HG02870 (cell line): ENCODE measurements around the gene CHD2.

Experiments
- ATAC-seq: cut with Tn5 transposase; IDR thresholded peaks from one replicate; pipeline ENCODE4 v1.9.1; 2021; ENCODE audit warnings: mild to moderate bottlenecking, moderate library complexity; ENCODE audit not compliant: unreplicated experiment

The CHD2 gene

GRCh38 chr15:92928225-92928750 is 28.2 kb downstream of the CHD2 start:
- ATAC-seq: no peak

DNA sequence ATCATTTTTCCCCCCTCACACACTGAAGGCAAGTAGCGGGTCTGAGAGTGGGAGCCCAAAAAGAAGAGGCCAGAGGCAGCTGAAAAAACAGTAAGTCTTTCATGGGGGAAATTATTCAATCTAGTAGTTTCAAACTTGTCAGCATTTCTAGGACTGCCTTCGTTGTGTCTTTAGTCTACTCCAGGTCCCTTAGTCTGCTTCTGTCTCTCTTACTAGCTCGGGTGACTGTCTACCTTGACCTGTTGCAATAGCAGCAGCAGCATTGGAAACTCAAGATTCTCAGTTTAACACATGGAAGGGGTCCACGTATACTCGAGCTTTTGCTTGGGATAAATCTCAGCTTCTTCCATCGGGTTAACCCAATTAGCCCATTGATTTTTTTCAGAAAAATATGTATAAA is 28.9 kb downstream of the CHD2 start:
- no peak for ATAC-seq

DNA sequence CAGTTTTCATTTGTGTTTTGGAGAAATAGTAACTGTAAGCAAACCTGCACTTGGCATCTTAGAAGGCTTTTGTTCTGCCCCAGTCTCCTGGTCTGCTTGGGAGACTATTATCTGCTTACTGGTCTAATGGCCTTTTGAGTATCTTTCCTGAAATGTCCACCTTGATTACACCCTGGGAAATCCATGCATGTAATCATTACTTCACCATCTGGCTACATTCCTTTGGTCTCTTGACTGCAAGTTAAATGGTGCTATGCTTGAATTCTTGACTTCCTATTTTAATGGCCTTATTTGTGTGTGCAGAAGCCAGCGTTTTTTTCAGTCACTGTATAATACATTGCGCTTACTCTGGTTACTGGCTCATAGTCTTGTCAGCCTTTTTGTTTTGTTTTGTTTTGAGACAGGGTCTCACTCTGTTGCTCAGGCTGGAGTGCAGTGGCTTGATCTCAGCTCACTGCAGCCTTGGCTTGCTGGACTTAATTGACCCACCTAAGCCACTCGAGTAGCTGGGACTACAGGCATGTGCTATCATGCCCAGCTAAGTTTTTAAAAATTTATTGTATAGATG is 30.0 kb downstream of the CHD2 start:
- no peak for ATAC-seq

DNA sequence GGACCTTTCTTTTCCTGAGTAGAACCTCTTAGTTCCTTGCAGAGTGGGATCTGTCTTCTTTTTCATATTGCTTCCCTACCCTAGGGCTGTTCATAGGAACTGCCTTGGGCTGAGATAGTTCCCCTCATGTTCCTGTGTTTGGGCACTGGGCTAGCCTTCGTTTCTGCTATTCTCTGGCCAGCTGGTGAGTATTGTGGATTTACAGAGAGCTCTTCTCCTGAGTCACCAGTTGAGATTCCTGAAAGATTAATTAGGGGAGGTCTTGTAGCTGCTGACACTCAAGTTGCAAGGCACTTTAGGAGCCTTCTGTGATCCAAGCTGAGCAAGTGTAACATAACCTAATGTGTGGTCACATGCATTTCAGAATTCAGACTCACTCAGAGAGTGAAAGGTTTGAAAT is 30.7 kb downstream of the CHD2 start:
- no peak for ATAC-seq

DNA sequence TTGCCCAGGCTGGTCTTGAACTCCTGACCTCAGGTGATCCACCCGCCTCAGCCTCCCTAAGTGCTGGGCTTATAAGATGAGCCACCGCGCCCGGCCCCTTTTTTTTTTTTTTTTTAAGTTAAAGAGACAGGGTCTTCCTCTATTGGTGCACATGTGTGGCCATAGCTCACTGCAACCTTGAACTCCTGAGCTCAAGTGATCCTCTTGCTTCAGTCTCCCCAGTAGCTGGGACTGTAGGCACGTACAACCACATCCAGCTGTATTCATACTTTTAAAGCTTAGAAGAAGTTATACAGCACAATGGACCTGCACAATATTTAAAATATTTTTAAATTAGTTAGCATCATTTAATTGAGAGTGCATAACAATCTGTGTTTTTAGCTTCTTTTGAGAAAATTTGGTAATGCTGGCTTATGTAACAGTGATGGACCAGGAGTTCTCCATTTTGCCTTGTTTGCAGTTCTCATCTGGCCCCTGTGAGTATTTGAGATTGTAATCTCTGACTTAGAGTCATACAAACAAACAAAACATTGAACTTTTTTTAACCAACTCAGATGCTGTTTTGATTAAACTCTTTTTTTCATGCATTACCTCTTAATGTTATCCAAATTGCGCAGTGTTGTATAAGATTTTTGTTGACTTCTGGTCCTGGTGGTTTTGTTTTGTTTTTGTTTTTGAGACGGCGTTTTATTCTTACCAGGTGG is 33.0 kb downstream of the CHD2 start:
- ATAC-seq: no peak

GRCh38 chr15:92933831-92934230 is 33.7 kb downstream of the CHD2 start:
- no peak for ATAC-seq

DNA sequence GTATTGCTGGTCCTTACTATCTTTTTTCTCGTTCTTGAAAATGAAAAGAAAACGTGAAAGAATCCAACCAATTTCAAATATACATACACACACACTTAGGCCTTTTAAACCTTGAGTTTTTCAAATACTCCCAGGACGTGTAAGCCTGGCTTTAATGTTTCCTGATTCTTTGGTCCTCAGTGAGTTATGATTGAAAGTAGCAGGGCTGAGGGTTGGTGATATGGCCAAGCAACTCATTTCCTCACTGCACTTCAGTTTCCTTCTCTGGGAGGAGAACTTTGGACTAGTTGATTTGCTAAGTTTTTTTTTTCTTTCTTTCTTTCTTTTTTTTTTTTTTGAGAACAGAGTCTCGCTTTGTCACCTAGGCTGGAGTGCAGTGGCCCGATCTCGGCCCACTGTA is 34.6 kb downstream of the CHD2 start:
- ATAC-seq: no peak

DNA sequence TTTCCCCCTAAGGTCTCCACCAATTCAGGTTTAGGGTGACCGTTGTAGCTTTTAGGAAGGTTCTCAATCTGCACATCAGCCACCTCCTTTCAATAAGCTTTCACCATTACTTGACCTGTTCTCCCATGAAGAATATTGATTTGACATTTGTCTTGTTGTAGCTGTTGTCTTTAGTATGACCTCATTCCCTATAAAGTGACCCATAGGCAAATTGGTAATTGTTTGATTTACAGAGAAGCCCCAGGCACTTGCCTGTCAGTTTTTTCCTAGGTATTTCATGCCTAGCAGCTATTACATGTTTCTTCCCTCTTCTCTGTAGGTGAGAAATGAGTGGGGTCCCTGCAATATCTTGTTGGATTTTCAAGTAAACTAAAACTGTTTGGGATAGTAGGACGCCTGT is 36.0 kb downstream of the CHD2 start:
- no peak for ATAC-seq

DNA sequence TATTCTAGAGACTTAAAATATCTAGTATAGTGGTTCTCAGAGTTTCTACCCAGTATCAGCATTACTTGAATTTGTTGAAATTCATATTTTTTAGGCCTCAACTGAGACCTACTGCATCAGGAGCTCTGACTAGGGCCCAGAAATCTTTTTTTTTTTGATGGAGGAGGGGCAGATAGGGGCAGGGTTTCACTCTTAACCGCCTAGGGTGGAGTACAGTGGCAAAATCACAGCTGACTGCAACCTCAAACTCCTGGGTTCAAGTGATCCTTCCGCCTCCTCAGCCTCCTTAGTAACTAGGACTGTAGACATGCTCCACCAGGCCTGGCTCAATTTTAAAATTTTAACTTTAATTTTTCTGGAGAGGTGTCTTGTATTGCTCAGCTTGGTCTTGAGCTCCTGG is 36.6 kb downstream of the CHD2 start:
- no peak for ATAC-seq

DNA sequence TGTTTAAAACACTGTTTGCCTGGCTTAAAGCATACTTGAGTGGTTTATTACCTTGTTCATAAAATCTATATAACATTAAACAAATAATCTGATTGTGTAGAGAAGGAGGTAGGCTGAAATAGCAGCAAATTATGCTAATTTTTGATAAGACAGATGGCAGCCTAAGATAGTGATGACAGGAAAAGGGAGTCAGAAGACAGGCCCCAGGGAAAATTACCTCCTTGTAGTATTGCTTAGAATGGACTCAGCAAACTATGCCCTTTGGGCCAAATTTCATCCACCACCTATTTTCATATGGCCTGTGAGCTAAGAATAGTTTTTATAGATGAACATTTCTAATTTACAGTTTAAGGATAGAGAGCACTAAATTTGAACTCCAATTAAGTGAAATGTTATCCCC is 37.8 kb downstream of the CHD2 start:
- ATAC-seq: no peak

DNA sequence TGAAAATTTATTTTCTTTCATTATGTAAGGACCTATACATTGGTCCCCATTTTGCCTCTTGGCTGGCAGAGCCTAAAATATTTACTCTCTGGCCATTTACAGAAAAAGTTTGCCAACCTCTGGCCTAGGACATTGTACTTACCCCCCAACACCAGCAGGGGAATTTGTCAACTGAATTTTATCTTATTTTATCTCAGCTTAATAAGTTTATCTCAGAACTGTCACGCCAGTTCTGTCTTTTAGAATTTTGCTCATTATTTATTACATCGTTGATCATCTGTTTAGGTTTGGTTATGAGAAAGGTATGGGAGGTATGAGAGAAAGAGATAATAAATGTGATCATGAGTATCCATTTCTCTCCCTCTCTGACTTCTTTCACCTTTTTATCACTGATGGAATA is 38.3 kb downstream of the CHD2 start:
- no peak for ATAC-seq

DNA sequence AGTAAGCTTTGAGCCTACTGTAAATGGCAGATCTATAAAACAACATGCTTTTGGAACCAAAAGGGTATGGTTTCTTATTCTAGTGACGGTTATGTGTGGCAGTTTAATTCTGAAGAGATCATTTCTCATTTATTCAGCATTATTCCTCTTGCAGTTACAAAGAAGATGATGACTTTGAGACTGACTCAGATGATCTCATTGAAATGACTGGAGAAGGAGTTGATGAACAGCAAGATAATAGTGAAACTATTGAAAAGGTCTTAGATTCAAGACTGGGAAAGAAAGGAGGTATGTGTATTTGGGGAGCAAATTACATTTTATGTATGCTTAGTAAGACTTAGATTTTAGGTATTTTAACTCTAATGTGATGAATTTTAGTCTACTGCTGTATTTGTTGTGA is 41.5 kb downstream of the CHD2 start:
- no peak for ATAC-seq

DNA sequence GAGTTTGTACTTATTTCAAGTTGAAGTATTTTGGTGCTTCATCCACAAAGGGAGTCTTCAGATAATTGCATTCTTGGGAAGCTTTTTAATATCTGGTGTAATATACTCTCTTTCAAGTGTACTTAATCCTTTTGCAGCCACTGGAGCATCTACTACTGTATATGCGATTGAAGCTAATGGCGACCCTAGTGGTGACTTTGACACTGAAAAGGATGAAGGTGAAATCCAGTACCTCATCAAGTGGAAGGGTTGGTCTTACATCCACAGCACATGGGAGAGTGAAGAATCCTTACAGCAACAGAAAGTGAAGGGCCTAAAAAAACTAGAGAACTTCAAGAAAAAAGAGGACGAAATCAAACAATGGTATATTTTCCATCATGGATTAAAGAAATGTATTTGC is 42.6 kb downstream of the CHD2 start:
- no peak for ATAC-seq

GRCh38 chr15:92943581-92943980 is 43.5 kb downstream of the CHD2 start:
- ATAC-seq: no peak

DNA sequence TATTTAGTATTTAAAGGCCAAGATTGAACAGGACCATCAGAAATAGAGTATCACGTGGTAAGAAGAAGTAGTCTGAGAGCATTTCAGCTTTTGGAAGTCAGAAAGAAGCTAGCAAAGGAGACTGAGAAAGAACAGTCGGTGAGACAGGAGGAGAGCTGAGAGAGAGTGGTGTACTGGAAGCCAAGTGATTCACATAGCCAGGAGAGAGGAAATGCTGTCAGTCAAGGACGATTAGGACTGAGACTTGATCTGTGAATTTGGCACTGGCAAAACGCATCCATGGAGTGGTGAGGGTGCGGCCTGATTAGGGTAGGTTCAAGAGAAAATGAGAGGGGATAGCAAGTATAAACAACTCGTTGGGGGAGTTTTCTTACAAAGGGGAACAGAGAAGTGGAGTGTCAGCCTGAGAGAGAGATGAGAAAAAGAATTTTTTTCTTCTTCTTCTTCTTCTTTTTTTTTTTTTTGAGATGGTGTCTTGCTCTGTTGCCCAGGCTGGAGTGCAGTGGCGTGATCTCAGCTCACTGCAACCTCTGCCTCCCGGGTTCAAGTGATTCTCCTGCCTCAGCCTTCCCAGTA is 44.9 kb downstream of the CHD2 start:
- ATAC-seq: no peak

GRCh38 chr15:92947071-92947730 is 47.1 kb downstream of the CHD2 start:
- ATAC-seq: no peak

DNA sequence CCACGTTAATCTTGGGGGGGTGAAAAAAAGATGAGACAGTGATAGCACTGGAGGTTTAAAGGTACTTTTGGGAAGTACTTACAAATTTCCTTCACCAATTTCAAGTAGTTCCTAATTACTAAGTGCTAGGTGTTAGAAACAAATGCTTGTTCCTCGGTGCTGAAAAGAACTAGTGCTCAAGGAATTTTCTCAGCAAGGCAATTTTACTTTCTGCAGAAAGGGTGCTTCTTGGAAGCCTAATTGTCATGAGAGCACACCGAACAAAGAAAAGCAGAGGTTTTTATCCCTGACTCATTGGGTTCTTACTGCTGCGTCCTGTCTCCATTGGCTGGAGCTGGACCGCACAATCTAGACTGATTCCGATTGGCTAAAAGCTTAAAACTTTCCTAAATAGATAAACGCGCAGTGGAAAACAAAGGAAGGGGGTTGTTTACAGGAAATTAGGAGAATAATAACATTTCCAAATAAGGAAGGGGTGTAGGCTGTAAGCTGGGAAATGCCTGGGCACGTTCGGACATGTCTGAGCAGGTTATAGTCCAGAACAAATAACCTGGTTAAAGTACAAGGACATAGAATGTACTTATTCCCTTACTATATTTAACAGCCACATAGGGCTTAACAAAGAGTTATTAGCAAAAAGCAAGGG is 49.6 kb downstream of the CHD2 start:
- ATAC-seq: no peak

GRCh38 chr15:92951800-92952457 is 51.8 kb downstream of the CHD2 start:
- no peak for ATAC-seq

- ATAC-seq: no peak
These were observed 52.3 kb downstream of the CHD2 start for GRCh38 chr15:92952458-92952850.

DNA sequence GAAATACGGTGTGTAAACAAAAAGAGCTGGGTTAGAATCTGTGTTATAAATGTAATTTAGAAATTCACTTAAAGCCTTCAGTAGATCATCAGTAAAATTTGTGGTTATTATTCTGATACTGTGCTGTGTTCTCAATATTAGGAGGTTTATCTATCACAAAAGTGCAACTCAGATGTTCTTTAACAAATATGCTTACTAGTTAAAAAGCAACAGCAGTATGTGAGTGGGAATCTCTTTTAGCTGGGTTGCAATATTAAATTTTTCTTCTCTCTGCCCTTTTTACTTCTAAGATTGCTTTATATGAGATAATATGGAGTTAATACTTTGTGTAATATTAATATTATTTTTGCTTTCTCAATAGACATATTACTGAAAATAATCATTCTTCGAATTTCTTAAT is 53.4 kb downstream of the CHD2 start:
- ATAC-seq: no peak

- ATAC-seq: no peak
These were observed 53.9 kb downstream of the CHD2 start for GRCh38 chr15:92954002-92954401.
